GM19397 (cell line): ENCODE measurements around the gene UFSP1.

Experiments used
- ATAC-seq: cut with Tn5 transposase; IDR thresholded peaks from one replicate; pipeline ENCODE4 v1.9.1; 2021; ENCODE audit warnings: mild to moderate bottlenecking, moderate library complexity; ENCODE audit not compliant: unreplicated experiment

Gene UFSP1

DNA sequence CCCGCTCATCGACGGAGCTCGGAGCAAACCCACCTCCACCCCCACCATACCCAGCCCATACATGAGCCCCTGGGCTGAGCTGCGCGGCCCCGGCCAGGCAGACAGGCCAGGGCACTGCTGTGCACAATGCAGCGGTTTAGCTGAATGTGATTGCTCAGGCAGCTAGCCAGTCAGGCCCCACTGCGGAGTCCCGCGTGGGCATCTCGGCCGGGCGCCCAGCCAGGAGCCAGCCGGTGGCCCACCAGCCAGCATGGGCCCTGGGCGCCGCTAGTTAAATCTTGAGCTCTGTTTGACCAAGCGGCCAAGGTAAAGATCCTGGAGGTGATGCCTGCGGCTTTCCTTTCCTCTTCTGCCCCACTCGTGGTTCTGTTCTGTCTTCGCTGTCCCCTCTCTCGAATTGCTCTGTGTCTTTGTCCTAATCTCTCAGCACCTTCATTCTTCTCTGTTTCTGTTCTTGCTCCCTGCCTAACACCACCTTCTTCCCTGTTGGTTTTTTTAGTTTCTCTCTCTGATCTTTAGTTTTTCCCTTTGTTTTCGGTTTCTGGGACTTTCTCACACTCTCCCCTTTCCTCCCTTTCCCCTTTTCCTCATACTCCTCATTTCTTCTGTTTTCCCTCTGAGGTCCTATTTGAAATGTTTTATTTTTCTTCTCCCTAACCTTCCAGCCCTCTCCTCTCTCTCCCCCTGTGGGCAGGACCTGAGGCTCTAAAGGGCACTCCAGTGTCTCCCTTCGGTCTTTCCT lies 6.6 kb downstream of the UFSP1 start:
- ATAC-seq, result no peak

DNA sequence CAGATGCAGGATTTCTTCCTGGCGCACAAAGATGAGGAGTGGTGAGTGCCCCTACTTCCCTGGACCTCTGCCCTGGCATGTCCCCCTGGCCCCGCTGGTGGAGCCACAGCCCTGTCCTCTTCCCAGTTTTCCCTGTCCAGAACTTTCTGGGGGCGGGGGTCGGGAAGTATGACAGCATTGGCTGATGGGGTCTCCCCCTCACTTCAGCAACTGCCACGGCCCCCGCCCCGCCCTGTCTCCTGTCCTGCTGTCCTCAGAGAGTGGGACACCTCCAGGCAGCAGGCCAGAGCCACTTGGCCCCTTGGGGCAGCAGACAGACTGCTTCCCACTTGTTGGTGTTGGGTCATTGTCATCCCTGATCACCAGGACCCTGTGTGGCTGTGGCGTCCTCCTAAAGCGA lies 7.3 kb downstream of the UFSP1 start:
- ATAC-seq, result no peak

DNA sequence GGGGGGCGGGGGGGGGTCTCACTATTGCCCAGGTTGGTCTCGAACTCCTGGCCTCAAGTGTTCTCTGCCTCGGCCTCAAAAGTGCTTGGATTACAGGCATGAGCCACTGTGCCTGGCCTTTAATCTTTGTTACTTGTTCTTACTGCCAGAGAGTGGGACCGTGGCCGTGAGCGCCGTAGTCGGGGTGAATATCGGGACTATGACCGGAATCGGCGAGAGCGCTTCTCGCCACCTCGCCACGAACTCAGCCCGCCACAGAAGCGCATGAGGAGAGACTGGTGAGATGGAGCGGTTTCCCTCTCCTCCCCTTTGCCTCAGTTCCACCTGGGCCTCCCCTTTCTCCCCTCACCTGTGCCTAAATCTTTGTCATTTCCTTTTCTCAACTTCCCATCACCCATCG lies 8.4 kb downstream of the UFSP1 start:
- ATAC-seq, result no peak

DNA sequence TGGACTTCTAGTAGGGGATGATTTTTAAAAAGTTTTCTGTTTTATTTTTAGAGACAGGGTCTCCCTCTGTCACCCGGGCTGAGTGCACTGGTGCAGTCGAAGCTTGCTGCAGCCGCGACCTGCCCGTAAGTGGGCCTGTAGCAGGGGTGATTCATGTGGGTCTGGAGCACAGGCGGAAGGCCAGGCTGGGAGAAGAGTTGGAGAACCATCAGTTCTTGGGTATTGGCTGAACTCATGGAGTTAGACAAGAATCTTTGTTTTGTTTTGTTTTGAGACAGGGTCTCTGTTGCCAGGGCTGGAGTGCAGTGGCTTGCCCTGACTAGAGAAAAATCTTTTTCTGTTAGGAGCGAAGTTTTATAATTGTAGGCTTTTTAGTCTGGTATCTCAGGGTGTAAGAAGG lies 8.9 kb downstream of the UFSP1 start:
- no peak for ATAC-seq

DNA sequence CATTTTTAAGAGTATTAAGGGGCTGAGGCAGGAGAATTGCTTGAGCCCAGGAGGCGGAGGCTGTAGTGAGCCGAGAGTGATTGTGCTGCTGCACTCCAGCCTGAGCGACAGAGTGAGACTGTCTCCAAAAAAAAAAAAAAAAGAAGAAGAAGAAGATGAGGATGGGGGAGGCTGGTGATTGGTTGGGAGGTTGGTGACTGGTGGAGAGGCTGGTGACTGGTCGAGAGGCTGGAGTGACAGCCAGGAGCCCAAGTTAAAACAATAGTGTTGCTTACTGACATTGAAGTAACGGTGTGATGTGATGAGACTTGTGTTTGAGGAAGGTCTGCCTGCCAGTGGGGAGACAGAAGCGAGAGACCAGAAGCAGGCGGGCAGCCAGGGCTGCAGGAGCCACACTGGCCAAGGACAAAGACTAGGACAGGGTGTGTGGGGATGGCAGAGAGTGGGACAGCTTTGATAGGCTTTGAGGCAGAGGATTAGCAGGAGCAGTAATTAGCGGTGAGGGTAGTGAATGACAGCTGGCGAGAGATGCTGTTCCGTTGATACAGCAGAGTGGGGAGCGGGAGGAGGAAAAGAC lies 9.7 kb downstream of the UFSP1 start:
- no peak for ATAC-seq

DNA sequence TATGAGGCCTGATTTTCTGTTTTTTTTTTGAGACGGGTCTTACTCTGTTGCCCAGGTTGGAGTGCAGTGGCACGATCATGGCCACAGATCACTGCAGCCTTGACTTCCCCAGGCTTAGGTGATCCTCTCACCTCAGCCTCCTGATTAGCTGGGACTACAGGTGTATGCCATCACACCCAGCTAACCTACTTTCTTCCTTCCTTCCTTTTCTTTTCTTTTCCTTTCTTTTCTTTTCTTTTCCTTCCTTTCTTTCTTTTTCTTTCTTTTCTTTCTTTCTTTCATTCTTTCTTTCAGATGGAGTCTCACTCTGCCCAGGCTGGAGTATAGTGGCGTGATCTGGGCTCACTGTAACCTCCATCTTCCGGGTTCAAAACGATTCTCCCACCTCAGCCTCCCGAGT lies 10.8 kb downstream of the UFSP1 start:
- ATAC-seq, result no peak

DNA sequence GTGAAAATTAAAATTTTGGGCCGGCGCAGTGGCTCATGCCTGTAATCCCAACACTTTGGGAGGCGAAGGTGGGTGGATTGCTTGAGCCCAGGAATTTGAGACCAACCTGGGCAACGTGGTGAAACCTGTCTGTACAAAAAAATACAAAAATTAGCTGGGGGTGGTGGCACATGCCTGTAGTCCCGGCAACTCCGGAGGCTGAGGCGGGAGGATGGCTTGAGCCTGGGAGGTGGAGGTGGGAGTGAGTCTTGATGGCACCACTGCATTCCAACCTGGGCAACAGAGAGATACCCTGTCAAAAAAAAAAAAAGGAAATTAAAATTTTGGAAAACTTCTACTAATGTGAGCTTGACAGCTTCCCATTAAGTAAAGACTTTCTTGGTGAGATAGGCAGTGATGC lies 11.5 kb downstream of the UFSP1 start:
- no peak for ATAC-seq

DNA sequence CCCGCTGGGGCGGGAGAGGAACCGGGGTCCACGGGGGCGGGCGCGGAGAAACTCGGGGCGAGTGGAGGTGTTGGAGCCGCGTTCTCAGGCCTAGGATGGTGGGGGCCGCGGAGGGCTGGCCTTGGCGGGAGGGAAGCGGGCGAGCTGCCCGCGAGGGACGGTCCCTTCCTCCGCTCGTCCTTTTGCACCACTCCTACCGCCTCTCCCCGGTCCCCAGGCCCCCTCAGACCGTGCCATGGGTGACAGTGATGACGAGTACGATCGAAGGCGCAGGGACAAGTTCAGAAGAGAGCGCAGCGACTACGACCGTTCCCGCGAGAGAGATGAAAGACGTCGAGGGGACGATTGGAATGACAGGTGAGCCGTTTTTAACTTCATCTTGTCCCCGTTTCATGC lies 14.2 kb downstream of the UFSP1 start:
- ATAC-seq, result peak; percentile 28

DNA sequence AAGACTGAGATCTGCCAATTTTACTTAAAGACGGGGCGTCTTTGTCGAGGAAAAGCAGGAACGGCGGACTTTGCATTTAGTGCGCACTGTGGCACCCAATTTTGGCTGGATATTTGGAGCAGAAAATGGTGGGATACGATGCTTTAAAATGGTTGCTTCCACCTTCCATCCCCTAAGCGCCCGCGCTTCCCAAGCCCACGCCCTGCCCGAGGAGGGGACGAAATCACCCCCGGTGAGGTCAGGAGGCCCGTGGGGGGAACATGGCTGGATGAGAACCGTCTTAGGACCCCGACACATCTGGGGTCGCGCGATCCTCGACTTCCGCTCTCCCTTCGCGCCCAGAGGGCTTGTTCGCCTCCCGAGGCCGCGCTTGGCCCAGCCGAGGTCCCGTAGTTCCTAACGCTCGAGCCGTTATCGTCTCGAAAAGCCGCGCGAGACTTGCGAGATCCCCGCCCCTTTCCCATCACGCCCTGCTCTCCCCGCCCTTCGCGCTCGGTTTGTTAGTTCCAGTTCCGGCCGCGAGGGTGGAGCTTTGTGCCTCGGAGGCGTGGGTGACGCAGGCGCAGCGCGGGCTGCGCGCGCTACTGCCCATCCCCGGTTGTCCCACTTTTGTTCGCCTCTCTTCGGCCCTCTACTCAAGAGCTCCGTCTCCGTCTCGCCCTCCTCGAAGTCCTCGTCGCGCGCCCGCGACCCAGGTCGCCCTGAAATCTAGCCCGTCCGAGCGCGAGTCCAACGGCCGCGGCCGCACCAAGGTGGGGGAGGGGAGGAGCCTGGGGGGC lies 14.7 kb downstream of the UFSP1 start, which contains the start of gene SRRT:
SRRT (plus strand) TSS at position 527 of the 779 bp plus-strand sequence. CDS start 488 bp downstream, outside the sequence.
- peak; percentile 85 for ATAC-seq

DNA sequence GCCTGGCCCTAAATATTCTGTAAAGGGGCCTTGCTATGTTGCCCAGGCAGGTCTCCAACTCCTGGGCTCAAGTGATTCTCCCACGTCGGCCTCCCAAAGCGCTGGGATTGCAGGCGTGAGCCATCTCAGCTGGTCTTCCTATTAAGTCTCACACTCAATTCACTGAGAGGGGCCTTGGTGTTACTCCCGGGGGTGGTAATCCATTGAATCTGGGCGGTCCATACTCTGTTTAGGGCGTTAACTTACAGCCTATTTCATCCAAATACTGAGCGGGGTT lies 15.3 kb downstream of the UFSP1 start:
- ATAC-seq, result no peak

DNA sequence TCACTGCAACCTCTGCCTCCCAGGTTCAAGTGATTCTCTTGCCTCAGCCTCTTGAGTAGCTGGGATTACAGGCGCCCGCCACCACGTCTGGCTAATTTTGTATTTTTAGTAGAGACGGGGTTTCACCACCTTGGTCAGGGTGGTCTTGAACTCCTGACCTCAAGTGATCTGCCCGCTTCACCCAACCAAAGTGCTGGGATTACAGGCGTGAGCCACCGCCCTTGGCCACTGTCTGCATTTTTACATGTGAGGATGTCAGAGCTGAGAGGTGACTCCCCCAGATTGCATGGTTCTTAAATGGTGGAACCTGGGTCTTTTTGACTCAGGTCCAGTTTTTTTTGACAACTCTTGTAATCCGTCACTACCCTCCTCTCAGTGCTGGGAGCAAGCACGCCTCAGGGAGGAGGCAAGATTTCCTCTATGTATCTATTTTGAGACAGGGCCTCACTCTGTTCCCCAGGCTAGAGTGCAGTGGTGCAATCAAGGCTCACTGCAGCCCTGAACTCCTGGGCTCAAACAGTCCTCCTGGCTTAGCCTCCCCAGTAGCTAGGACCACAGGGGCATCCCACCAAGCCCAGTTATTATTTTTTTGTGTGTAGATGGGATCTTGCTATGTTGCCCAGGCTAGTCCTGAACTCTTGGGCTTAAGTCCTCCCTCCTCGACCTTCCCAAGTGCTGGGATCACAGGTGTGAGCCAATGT lies 15.8 kb downstream of the UFSP1 start:
- no peak for ATAC-seq

DNA sequence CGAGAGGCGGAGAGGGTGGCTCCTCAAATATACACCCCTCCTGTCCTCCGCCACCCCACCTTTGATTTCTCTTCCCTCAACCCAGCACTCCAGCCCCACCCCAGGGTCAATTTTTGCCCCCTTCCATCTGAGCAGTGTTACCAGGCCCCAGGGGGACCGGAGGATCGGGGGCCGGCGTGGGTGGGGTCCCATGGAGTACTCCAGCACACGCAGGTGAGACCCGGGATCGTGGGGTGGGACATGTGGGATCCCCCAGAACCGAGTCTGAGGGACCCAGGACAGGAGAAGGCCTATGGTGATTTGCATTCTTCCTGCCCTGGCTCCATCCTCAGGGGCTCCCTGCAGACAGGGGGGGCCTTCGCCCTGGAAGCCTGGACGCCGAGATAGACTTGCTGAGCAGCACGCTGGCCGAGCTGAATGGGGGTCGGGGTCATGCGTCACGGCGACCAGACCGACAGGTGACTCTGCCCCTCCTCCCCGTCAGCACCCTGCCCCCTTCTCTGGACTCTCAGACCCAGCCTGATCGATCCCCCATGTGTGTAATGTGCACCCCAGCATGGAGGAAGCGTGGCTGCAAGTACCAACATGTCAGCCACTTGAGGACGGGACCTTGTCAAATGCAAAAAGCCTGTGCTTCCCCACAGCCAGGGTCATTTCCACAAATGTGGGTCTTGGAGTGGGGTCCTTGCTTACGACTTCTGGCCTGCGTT lies 21.6 kb downstream of the UFSP1 start:
- ATAC-seq, result no peak

DNA sequence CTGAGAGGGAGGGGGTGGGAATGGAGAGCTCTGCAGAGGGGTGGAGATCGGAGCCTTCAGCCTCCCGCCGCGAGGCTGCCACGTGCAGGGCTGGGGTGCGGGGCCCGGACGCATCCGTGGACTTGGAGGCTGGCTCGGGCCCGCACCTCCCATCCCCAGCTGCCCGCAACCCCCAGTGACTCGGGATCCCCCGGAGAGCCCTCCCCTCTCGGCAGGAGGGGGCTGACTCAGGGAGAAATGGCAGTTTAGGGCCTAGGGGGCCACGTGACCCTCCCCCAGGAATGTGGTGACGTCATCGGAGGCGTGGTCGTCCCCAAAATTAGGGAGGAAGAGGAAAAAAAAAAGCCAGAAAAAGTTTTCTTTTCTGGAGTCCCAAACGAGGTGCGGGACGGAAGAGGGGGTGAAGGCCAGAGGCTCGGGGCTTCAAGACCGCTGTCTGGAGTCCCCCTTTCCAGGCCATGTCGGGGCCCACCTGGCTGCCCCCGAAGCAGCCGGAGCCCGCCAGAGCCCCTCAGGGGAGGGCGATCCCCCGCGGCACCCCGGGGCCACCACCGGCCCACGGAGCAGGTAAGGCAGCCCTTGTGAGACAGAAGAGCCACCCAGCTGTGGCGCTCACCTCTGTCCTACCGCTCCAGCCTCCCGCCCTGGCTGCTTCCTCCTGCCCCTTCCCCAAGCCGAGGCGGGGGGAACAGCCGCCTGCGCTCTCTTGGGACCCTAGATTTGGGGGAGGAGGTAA lies 22.3 kb downstream of the UFSP1 start, which contains the start of gene TRIP6:
TRIP6 (plus strand) TSS at position 348 of the 736 bp plus-strand sequence; CDS start at position 459, 111 bp downstream.
- ATAC-seq, result no peak

DNA sequence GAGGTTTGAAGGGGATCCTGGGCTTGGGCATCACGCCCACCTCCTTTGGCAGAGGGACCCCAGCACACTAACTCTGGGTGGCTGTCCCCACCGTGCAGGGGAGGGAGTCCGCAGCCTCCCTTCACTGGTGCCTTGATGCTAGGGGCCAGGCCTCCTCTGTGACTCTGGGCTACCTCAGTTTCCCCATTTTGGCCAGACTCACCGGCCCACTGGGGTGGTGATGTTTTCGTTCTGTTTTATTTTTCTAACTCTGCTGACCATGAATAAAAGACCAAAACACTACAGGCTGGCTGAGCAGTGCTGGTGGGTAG lies 22.8 kb downstream of the UFSP1 start:
- ATAC-seq, result no peak

DNA sequence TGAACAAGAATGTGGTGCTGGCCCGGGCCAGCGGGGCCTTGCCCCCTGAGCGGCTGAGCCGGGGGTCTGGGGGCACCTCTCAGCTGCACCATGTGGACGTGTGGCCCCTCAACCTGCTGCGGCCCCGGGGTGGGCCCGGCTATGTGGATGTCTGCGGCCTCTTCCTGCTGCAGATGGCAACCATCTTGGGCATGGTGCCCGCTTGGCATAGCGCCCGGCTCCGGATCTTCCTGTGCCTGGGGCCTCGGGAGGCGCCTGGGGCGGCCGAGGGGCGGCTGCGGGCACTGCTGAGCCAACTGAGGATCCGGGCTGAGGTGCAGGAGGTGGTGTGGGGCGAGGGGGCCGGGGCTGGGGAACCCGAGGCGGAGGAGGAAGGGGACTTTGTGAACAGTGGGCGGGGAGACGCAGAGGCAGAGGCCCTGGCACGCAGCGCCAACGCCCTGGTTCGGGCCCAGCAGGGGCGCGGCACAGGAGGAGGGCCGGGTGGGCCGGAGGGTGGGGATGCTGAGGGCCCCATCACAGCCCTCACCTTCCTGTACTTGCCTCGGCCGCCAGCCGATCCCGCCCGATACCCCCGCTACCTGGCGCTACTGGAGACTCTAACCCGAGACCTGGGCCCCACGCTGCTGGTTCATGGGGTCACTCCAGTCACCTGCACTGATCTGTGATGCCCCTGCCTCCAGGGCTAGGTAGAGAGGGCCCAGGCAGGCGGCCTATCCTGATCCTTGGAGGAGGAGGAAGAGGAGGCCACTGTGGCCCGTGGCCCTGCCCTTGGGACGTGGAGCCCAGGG lies 23.4 kb downstream of the UFSP1 start:
- ATAC-seq, result no peak

DNA sequence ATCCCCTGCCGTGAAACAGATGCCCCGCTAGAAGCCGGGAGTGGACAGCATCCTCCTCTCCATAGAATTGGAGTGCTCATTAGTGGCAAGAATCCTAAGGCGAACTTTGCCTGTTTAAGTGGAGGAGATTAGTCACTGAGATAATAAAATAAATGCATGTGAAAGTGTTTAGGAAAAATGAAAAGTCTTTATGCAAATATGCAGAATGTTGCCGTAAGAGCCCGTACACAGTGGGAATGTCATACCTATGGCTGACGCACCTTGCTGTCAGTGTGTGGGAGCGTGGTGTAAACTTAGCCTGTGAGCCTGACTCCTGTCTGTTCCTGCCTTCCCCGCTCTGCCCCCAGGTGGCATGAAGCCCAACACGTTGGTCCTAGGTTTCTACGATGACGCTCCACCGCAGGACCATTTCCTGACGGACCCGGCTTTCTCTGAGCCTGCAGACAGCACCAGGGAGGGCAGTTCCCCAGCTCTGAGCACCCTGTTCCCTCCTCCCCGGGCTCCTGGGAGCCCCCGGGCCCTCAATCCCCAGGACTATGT lies 24.1 kb downstream of the UFSP1 start:
- no peak for ATAC-seq

DNA sequence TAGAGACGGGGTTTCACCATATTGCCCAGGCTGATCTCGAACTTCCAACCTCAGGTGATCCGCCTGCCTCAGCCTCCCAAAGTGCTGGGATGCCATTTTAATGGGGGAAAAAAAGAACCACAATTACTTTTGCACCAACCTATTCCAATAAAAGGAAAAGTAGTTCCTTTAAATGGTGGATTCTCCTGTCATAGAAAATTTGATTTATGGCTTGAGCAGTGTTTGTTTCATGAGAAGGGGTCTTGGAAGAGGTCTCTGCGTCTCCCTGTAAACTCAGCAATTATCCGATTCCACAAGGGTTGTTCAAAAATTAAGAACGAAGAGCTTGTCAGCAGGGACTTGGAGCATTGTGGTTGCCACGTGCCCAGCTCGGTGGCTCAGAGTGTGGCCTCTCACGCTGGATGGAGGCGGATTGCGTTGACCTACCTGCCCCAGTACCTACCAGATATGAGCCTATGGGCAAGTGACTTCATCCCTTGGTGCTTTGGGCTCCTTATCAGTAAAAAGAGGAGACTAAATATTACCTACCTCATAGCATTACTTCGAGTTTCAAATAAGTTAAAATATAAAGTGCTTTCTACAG lies 25.2 kb downstream of the UFSP1 start:
- no peak for ATAC-seq

DNA sequence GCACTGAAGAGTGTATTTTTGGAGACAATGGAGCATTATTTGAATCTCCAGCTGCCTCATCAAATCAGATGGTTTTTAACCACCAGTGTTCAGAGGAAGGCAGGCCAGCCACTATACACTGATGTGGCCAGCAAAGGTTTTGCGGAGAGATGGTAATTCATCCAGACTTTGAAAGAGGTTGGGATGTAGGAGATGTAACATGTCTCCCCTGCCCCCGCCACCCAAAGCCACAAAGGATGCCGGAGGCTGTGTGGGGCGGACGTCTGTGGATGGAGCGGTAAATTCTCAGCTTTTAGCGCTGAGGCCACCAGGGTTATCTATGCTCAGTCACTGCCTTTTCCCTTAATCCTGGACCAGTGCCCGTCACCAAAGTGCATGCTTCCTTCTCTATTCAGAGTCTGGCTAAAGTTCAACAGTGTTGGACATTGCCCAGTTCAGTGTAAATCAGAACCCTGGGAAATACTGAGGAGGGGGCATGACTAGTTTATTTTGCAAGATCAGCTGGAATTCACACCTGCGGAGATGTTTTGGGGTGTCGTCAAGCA lies 26.0 kb downstream of the UFSP1 start:
- no peak for ATAC-seq

DNA sequence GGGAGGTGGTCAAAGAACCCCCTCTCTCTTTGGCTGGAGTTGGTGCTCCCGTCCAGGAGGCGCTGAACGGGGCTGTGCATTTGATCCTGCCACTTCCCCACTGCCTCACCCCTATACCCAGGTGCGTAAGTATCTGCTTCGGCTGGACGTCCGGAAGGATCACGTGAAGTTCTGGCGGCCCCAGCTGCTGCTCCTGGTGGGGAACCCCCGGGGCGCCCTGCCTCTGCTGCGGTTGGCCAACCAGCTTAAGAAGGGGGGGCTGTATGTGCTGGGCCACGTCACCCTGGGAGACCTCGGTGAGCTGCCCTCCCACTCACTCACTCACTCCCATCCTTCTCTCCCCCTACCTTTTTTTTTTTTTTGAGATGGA lies 27.9 kb downstream of the UFSP1 start:
- no peak for ATAC-seq
